ENCODE measurements around the gene IL31RA. TPM values are rescaled to one million over a fixed set of nuclear protein-coding genes. Genes with fewer than 3 reads are reported as not detected.

The IL31RA gene
- total RNA-seq, 1 donor = 0.43 TPM

GRCh38 chr5:55897206-55897894 is 46.2 kb downstream of the IL31RA start:
- TF ChIP-seq CTCF (IDR thresholded peaks at IDR 0.05; ENCODE audit: insufficient read depth, low read depth, low read length) = no peak
- H3K4me3 ChIP-seq (ENCODE audit: low read depth, low read length) = no peak overlapping the region
- no peak for DNase-seq (ENCODE audit: low read depth)

GRCh38 chr5:55897905-55898304 is 46.7 kb downstream of the IL31RA start:
- DNase-seq (ENCODE audit: low read depth) = peak; percentile 94
- no peak overlapping the region for H3K4me3 ChIP-seq (ENCODE audit: low read depth, low read length)
- TF ChIP-seq CTCF (IDR thresholded peaks at IDR 0.05; ENCODE audit: insufficient read depth, low read depth, low read length) = no peak

GRCh38 chr5:55899344-55899743 is 48.2 kb downstream of the IL31RA start:
- TF ChIP-seq CTCF (IDR thresholded peaks at IDR 0.05; ENCODE audit: insufficient read depth, low read depth, low read length) = no peak
- no peak overlapping the region for H3K4me3 ChIP-seq (ENCODE audit: low read depth, low read length)
- DNase-seq (ENCODE audit: low read depth) = peak; percentile 34

GRCh38 chr5:55900068-55900467 is 48.9 kb downstream of the IL31RA start:
- TF ChIP-seq CTCF (IDR thresholded peaks at IDR 0.05; ENCODE audit: insufficient read depth, low read depth, low read length) = no peak
- DNase-seq (ENCODE audit: low read depth) = no peak
- no peak overlapping the region for H3K4me3 ChIP-seq (ENCODE audit: low read depth, low read length)

- TF ChIP-seq CTCF (IDR thresholded peaks at IDR 0.05; ENCODE audit: insufficient read depth, low read depth, low read length) = no peak
- DNase-seq (ENCODE audit: low read depth) = no peak
- H3K4me3 ChIP-seq (ENCODE audit: low read depth, low read length) = no peak overlapping the region
Measured at GRCh38 chr5:55900776-55901175, 49.6 kb downstream of the IL31RA start.

- no peak for DNase-seq (ENCODE audit: low read depth)
- TF ChIP-seq CTCF (IDR thresholded peaks at IDR 0.05; ENCODE audit: insufficient read depth, low read depth, low read length) = no peak
- no peak overlapping the region for H3K4me3 ChIP-seq (ENCODE audit: low read depth, low read length)
Measured at GRCh38 chr5:55902696-55903095, 51.5 kb downstream of the IL31RA start.
